Dedifferentiated amniotic fluid mesenchymal stem cell (primary cell): ENCODE results near the gene CDH8.

ENCODE experiments used
- DNase-seq: peaks from one replicate; pipeline ENCODE4 v3.0.0-alpha.2; 2016; ENCODE audit errors: extremely low spot score

Gene CDH8, protein sequence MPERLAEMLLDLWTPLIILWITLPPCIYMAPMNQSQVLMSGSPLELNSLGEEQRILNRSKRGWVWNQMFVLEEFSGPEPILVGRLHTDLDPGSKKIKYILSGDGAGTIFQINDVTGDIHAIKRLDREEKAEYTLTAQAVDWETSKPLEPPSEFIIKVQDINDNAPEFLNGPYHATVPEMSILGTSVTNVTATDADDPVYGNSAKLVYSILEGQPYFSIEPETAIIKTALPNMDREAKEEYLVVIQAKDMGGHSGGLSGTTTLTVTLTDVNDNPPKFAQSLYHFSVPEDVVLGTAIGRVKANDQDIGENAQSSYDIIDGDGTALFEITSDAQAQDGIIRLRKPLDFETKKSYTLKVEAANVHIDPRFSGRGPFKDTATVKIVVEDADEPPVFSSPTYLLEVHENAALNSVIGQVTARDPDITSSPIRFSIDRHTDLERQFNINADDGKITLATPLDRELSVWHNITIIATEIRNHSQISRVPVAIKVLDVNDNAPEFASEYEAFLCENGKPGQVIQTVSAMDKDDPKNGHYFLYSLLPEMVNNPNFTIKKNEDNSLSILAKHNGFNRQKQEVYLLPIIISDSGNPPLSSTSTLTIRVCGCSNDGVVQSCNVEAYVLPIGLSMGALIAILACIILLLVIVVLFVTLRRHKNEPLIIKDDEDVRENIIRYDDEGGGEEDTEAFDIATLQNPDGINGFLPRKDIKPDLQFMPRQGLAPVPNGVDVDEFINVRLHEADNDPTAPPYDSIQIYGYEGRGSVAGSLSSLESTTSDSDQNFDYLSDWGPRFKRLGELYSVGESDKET

DNA sequence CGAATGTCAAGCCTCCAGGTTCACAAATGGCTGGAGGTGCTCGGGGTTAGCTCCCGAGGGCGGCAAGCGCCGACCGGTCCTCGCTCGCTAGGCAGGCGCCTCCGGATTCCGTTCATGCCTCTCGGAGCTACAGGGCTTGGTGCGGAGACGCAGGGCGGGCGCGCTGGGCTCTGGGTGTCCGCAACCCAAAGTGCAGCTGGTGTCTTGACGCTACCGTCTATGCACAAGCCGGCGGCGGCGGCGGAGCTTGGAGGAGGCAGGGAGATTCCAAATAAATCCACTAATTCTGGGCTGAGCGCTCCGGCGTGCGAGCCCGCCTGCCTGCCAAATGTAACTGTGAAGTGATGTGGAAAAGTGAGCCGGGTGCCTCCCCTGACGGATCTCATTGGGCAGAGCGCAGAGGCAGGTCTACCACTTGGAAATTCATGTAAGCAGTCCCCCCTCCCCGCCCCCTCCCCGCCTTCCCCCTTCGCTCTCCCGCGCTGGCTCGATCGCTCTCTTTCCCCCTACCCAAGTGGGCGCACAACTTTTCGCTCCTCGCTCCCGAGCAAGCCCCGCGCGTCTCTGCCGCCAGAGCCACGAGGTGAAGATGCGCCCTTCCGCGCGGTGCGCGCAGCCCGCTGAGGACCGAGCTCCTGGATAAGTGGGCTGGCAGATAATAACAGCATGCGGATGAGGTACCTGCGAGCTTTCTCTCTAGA lies at the start of gene CDH8:
Gene CDH8 (minus strand): TSS at position 338 of the 701 bp plus-strand sequence. CDS start 15,035 bp downstream, outside the sequence.
- no peak for DNase-seq

DNA sequence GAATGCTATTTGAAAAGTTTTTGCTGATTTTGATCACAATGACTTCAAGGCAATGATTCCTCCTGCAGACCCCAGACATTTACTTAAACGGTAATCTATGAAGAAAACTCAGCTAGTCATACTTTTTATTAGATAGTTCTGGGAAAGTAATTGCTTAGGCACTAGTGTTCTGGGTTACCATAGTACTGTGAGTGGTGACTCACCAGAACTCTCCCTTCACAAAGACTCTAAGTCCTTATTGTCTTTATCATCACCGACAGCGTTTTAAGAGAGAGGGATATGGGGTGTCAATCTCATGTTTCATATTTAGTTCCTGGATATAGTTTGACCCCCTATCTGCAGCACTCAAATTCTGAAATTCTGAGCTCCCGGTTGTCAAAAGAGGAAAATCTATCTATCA lies 43.0 kb upstream of the CDH8 start:
- DNase-seq, result no peak

DNA sequence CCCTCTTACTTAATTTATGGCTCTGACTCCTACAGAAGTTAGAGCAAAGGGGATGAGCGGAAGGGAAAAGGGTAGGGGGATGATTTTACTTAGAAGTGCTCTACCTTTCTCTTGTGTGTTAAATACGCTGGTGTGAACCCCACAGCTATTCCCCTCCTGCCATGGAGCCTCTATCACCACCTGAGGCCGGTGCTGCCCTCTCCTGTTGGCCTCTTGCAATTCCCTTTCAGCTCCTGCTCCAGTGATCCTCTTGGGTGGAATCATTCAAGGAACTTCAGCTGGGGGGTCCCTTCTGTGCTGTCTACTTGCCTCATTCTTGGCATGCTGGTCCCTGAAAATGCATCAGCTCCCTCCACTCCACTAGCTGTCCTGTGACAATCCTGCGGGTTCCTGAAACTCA lies 41.8 kb upstream of the CDH8 start:
- no peak for DNase-seq

DNA sequence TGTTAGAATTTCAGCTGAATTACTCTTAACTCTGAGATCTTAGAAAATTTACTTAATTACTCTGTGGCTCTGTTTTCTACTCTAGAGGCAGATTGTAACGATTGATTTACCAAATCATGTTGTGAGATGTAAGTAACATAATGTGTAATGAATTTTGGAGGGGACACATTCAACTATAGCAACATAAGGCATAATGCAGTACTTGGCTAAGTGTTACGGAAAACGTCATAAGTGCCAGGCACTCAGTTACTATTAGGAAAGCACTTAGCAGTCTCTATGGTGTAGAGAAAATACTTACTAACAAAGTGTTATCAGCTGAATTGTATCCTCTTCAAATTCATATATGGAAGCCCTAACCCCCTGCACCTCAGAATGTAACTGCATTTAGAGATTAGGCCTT lies 40.6 kb upstream of the CDH8 start:
- DNase-seq, result no peak

DNA sequence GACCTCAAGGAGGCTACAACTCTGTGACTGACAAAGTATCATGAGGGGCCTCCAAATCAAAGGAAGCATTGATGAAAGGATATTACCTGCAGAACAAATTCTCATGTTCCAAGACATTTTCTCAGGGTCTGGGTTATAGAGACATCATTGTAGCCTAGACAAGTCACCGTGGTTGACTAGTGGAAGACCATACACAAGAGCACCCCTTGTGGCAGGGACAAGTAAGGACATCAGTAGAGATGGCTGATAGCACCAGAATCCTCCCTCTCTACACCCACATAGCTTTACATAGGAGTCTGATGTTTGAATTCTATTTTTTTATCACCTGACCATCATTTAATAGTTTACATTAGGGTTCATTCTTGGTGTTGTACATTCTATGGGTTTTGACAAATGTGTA lies 32.5 kb upstream of the CDH8 start:
- no peak for DNase-seq

DNA sequence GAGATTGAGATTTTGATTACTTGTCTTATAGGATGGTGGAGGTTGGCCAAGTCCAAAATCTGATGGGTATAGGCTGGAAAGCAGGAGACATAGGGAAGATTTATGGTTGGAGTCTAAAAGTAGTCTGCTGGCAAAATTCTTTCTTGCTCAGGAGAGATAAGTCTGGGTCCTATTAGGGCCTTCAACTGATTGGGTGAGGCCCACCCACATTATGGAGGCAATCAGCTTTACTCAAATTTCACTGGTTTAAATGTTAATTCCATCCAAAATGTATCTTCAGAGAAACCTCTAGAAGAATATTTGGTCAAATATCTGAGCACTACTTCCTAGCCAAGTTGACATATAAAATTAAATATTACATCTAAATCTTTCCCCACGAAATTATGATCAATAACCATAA lies 31.7 kb upstream of the CDH8 start:
- no peak for DNase-seq

DNA sequence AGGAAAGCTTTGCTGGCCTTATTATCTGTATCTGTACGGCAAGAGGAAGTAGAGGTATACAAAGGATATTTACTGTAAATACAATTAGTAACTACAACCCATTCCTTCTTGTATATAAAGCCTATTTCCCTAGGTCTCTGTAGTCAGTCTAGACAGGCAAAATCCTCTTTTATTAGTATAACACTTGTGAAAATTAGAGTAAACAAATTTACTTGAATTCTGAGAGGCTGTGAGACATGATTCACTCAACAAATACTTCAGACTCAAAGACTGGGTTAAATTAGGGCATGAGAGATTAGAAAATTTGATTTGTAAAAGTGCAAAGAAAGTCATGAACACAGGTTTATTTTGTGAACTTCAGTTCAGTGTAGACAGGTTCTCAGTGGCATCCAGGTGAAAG lies 30.9 kb upstream of the CDH8 start:
- no peak for DNase-seq

DNA sequence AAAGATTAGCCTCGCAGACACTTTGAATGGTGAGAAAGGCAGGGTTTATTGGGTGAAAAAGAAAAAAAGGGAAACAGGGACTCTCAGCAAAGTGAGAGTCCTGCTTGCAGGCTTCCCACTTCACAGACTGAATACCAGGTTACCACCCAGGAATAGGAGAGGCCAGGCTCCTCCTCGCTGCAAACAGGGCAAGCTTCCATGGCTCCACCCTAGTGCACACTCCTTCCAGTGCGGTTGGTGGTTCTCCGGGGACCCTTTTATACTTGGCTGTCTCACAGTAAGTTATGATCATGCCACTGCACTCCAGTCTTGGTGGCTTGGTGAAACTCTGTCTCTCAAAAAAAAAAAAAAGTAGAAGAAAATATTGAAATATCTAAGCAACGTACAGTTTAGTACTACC lies 30.5 kb upstream of the CDH8 start:
- no peak for DNase-seq

DNA sequence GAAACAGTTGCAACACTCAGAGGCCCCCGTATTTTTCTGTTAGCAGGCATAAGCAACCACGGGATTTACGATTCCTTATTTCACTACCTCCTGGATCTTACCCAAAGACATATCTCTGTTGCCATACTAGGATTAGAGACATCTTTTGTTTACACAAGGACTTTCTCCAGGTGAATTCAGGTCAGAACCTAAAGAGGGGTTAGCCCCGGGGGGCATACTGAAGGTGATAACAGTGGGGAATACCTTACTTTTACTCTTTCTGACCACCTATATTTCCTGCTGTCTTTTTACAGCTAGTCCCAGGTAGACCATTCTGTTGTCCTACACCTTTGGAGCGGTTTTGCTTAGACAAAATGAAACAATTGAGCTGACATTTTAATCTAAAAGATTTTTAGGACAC lies 27.9 kb upstream of the CDH8 start:
- no peak for DNase-seq

DNA sequence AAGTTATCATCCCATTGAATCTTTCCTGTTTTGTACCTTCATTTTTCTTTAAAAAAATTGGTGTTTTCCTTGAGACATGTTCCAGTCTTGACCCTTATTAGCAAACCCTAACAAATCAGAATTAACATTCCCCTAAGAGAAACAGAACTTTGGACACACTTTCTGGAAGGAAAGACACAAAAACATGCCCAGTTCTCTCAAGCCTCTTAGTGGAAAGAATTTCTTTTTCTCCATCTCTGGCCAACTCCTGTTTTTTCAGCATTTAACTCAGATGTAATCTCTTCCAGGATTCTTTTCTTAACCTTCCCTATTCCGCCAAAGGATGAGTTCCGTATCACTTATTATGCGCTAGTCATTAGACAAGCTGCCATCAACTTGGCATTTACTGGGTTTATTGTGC lies 23.9 kb upstream of the CDH8 start:
- no peak for DNase-seq

DNA sequence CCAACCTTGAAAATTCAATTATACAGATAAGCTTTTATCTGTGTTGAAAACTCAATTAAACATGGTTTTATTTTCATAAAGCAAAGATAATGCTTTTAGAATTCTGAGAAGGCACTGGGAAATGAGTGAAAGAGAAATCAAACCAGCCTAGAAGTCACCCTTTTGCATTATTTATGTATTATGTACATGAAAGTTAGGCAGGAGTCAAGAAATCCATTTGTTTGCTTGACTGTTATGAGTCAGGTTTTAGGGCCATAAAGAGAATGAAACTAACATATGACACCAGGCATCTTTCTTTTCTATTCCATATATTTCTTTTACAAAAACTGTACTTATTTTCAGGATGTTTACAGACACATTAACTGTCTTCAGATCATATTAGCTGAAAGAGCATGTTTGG lies 23.3 kb upstream of the CDH8 start:
- no peak for DNase-seq

DNA sequence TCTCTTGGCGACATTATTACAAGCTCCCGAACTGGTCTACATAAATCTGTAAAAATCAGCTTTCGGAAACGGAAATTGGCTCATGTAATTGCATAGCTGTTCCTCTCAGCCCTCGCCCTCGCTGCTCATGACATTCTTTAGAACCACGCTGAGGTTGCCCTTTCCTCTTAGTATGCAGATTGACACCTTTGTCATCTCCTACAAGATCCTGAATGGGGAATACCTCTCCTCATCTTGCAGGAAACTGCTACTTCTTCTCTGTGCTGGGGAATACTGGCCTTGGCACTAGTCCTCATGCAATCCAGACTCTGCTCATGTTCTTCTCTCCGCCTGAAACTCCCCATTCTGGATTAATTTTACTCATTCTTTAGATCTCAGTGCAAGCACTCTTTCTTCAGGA lies 22.2 kb upstream of the CDH8 start:
- DNase-seq, result no peak

DNA sequence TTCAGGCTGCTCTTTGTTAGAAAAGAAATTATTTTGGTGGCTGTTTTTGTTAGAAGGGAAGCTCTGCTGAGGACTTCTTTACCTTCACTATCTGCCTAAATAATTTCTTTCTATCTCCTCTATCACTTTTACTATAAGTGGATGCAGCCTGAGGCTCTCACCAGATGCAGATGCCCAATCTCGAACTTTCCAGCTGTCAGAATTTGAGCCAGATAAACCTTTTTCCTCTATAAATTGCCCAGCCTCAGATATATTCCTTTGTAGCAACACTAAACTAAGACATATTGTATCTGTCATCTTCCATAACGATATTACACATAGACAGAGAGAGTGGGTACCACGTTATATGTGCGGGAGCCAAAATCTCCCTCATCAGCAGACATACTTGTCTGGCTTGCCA lies 15.7 kb upstream of the CDH8 start:
- no peak for DNase-seq

DNA sequence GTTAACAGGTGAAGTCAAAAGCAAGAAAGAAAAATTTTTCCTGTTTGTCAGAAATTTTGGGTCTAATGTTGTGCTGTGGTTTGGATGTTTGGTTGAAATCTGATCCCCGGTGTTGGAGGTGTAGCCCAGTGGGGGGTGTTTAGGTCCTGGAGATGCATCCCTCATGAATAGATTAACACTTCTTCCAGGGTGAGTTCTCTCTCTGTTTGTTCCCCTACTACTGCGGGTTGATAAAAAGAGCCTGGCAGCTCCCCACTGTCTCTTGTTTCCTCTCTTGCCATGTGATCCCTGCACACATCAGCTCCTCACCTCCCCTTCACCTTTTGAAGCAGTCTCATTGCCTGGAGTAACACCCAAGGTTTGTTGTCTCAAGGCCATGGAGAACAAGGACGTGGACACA lies 14.6 kb upstream of the CDH8 start:
- no peak for DNase-seq

DNA sequence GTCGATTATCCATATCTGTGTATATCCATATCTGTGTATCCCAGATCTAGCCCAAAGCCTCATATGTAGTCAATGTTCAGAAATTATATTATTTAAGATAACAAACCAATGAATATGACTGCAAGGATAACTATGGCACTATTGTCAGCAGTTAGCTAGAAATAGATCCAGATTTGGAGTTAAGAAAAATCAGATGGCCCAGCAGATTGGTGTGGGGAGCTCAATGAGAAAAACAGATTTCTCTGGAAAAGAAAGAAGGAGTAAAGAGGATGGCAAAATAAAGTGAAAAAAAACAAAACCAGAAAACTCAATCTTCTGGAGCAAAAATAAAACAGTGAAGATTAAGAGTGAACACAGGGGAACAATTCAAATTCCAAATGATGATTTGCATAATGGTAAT lies 10.6 kb upstream of the CDH8 start:
- no peak for DNase-seq

DNA sequence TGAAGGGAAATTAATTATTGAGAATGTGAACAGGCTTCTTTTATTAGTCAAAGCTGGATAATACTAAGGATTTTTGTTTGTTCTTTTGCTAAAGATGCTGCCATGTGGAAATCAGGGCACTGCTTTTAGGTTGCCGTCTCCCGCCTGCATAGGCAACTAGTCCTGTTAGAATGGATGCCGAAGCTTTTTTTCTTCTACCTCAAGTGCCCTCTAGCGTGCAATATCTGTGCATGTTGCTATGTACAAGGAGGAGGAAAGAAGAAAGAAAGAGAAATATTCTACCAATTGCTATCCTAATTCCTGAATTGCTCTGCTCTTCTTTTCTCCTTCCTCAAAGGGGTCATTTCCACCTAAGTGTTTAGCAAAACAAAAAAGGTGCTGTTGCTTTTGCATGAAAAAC lies 5.2 kb upstream of the CDH8 start:
- DNase-seq, result no peak

DNA sequence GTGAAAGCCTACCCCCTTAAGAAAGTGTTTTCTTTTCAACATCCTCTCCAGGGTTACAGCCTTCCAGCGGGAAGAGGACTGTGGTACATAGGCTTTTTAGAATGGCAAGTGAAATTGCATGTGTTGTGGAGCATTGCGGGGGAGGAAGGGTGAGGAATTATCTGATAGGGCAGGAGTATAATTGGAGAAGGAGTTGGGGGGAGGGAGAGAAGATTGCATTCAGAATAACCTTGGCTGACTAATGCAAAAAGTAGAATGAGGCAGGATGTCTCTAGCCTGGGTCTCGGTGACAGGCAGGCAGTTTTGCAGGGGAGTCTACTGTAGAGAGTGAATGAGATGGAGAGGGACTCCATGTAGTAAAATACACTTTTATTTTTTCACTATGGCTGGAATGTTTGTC lies 2.4 kb upstream of the CDH8 start:
- DNase-seq, result no peak

DNA sequence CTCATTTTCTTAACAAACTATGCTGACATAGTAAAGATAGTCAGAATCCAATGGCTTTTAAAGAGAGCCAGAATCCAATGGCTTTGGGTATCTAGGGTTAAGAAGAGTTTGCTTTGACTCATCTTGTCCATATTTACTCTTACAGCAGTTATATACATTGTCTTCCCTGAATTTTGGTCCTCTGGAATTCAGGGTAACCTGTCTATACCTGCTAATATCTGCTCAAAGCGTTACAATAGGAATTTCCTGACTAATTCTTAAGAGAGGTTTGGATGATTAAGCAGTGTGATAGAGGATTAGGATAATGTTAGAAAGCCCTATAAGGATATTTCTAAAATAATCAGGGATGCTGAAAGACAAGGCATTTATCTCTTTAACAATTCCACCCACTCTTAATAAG lies 2.0 kb upstream of the CDH8 start:
- DNase-seq, result no peak

DNA sequence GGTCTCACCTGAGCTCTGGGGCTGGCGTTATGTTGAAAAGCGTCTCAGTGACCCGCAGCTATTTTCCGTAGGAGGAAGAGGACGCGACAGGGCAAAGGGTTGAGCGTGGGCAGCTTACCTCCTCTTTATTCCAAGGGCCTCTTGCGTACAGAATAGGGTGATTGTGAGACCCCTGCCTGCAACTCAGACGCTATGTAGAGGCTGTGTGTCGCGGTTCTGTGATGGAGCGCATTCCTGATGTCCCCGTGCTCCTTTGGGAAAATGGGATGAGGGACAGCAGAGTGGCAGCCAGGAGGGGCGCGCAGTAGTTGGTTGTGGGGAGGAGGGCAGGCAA lies 531 bp upstream of the CDH8 start:
- no peak for DNase-seq

DNA sequence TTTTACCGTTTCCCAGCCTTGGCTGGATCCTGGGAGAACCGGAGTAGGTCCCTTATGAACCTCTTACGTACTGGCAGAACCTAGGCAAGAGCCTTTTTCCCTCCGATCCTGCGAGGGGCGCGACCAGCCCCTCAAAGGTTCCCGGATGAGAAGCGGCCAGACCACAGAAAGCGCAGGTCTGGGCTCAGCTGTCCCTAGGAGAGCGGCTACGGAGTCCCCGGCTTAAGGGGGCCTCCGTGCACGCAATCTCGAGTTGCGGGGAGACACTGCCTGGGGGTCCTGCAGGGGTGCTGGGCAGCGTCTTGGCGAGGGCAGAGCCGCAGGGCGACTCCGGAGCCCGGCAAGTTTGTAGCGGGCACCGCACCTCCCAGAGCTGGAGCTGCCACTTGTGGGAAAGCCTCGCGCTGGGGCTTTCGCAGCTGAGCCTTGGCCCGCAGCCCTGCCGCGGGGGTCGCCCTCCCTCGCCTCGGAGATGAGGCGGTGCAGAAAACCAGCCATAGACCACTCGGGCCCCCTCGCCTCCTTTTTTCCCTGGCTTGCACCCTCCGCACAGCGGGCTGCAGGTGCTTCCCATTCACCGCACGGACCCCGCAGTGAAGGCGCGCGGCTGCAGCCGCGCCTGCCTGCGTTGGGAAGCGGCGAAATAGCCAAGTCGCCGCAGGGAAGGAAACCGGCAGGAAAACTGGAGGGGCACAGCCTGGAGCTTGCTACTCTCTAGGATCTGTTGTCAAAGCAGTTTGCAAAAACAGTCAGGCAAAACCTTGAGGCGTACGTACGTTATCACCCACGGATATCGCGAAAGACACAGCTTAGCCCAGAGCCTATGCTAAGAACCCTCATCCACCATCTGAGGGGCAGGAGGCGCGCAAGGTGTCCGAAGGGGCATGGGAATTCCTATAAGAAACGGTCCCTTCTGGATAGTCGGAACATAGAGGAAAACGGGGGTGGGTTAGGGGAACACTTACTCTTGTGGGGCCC lies 834 bp downstream of the CDH8 start:
- DNase-seq, result no peak

DNA sequence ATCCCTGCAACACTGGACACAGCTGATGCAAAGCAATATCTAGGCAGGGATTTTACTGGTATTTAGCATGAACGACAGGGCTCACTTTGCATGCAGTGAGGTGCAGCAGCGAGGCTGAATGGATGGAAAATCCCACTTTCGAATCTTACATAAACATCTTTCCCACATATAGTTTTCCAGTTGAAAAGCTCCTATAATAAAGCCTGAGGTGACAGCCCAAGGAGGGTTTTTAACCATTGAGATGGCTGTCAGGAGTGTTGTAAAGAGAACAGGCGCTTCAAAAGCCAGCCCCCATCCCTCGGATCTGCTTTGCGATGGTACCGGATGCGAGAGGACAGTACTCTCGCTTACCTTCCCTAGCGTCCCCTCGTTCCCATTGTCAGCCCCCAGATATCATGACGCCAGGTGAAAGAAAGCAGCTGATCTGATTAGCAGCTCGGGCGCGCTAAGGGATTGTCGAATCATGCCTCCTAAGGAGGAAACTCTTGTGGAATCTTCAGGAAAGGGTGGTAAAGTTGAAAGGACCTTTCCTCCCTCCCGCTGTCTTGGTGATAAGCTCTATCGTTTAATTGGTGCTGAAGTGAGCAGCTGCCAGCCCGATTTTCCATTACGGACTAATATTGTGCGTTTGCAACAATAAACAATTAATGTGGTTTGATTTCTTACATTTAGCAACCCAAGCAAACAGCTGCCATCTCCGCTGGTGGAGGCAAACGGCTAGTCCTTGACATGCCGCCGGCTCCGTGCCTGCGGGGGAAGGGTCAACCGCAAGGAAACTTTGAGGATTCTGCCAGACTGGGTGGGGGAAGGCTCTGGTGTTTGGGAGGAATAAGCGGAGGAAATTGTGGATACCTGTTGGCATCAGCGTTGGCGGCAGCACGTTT lies 1.8 kb downstream of the CDH8 start:
- DNase-seq, result no peak
